Amygdala (tissue), 56 donors: ENCODE results near the gene HELZ.
"Not testable (repeated sequence)": the region's sequence is repeated elsewhere in the genome, so short reads cannot be mapped to it uniquely, and the experiment has no call there.

Source experiments
- DNase-seq, 56 donors: peaks; one replicate each; lab custom pipeline; 2025; lab: John Stamatoyannopoulos, UW

HELZ gene

DNA sequence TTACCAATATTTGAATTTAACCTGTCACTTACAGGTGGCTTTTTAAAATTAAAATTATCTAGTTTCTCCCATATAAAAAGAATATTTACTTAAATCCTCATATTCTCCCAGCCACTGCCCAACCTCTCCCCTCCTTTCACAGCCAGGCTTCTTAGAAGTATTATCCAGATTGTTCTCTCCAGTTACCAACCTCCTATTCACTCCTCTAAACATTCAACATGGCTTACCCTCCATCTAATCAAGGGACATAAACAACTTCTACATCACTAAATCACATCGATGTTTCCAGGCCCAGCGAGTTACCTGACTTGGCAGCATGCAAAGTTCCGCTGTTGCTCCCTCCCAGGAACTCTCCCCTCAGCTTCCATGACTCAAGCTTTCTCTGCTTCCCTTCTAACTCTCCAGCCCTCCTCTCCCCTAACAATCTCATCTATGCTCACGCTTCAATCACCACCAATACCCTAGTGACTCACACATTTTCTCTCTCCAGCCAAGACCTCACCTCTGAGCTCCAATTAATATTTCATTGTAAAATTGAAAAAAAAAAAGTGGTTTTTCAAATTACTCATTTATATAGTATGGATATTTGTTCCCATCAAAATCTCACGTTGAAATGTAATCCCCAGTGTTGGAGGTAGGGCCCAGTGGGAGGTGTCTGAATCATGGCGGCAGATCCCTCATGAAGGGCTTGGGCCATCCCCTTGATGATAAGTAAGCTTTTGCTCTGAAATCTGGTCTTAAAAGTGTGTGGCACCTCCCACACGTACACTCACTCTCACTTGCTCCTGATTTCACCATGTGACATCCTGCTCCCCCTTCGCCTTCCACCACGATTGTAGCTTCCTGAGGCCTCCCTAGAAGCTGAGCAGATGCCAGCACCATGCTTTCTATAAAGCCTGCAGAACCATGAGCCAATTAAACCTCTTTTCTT, 88.5 kb downstream of the HELZ start:
- DNase-seq, result no peak

DNA sequence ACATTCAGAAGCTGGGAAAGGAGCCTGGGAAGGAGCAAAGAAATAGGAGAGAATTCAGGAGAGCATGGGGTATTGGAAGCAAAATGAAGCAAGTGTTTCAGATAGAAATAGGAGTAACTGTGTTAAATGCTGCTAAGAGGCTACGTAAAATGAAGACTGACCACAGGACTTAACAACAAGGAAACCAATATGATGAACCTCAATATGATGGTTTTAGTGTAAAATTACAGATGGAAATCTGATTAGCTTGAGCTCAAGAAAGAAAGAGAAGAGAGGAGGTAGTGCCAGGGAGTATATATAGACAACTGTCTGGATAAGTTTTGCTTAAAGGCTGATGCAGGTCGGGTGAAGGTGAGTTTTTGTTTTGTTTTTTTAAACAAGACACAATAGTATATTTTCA, 92.2 kb downstream of the HELZ start:
- DNase-seq, result no peak

DNA sequence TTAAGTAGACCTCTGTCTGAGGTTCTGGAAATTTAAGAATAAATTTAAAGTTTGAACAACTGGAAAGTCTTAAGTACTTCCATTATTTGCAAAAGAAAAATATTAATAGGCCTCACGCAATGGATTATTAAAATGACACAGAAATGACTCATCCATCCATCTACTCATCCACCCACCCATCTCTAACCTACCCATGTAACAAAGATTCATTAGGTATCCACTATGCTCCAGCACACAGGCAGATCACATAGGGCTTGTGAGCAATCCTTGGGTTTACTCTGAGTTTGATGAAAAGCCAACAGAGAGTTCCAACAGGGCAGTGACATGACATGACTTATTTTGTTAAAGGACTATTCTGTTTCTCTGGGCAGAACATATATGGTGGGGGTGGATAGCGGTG, 93.3 kb downstream of the HELZ start:
- no peak for DNase-seq

- no peak for DNase-seq
Measured at GRCh38 chr17:67150826-67151225, 94.2 kb downstream of the HELZ start.

DNA sequence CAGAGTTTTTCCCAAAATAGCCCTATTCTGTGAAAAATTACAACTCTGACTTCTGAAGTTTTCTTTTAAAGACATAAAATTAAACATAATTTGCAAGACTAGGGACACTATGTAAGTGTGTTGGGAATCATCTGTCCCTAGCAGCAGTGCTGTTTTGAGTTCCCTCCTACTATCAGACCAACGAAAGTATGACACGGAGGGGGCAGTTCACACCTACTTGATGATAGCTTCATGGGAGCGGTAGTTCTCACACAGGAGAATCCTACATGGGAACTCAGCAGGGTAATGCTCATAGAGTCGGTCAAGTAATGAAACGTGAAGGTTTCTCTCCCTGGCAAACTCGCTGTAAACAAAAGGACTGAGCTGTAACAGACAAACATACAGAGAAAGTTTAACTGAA, 96.6 kb downstream of the HELZ start:
- DNase-seq, result peak in 7 of 56 donors; percentile 1 to 40 (median 18)

DNA sequence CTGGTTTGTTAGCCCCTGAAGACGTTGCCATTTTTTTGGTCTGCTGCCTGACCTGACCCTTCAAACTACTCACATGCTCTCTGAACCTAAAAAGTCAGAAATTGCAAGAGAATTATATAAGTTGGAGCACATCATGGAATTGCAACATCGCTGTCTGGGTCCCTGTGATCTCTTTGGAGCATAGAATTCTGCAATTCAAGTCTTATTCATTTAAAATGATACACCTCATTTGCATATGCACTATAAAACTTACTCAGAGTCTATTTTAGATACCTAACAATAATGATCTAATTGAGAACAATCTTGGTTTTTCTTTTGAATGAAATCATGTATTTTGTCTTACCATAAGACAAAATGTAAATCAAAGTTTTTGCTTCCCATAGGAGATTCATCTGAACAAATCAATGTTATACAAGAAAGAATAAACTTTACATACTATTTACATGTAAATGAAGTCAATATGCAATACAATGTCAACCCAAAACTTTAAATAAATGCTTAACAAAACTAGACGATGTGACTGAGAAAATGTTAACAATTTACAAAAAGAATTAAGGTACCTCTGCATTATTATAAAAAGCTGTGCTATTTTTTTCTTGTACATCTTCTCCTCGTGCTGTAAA, 99.7 kb downstream of the HELZ start:
- no peak for DNase-seq

DNA sequence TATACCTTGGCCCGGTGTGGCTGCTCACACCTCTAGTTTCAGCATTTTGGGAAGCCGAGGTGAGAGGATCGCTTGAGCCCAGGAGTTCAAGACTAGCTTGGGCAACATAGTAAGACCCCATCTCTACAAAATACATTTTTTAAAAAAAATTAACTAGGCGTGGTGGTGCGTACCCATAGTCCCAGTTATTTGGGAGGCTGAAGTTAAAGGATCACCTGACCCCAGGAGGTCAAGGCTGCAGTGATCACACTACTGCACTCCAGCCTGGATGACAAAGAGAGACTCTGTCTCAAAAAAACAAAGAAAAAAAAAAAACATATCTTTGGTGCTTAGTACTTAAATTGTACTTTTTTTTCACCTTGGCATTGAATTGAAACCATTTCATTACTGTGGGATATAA, 101.7 kb downstream of the HELZ start:
- DNase-seq, result no peak

DNA sequence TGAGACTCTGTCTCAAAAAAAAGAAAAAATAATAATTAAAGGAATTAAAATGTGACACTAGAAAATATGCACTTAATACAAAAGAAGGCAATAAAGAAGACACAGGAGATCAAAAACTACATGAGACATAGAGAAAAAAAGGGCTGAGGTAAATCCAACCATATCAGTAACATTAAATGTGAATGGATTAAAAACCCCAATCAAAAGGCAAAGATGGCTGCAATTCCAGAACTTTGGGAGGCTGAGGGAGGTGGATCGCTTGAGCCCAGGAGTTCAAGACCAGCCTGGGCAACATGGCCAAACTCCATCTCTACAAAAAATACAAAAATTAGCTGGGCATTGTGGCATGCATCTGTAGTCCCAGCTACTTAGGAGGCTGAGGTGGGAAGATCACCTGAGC, 103.0 kb downstream of the HELZ start:
- DNase-seq, result not testable (repeated sequence)

DNA sequence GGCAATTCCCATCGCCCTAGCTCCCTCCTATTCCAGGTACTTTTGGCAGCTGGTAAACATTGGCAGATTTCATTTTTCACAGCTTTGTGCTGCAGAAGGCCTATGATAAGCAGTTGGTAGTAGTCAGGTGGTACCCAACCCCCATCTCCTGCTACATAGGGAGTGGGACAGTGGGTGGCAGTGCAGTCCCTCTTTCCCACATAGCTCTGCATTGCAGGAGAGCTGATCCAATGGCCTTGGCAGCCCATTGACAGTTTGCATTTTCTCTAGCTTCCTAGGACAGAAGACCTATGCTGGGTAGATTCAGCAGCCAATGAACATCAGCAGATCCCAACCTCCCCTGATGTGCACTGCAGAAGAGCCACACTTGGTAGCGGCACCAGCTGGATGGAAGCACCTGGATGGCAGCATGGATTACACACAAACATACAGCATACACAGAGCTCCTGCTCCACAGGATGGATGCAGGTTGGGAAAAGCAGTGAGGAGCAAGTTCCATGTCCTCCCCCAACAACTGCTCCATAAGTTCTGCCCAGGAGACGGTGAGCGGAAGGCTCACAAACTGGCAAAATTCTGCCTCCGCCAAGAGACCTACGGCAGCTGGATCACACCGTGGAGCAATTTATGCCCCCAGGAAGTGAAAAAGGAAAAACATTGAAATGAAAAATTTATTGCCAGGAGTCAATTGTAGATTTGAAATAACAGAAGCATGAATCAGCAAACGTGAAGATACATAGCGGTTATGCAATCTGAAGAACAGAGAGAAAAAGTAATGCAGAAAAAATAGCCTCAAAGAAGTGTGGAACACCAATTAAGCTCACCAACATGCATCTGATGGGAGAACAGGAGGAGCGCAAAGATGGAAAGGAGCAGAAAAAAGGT, 105.0 kb downstream of the HELZ start:
- DNase-seq, result peak in 9 of 56 donors; percentile 2 to 51 (median 9)

DNA sequence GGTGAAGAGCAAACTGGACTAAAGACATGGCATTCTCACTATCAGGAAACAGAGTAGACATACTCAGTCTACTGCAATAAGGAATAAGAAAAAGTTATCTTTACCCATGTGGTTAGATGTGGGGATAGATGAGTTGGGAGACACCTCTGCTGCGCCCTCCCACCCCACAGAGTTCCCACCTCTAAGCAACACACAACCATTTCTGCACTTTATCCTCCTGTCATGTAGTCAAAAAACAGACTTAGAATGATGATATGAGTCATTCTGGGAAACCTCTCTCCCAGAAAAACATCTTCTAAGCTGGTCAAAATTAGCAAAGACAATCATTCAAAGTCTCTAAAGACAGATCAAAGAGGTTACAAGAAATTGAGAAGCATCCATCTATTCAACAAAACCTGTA, 105.7 kb downstream of the HELZ start:
- DNase-seq, result no peak

GRCh38 chr17:67138392-67138791, 106.6 kb downstream of the HELZ start:
- peak in 14 of 56 donors; percentile 4 to 50 (median 29) for DNase-seq

GRCh38 chr17:67137860-67138259, 107.1 kb downstream of the HELZ start:
- no peak for DNase-seq

GRCh38 chr17:67137026-67137370, 108.0 kb downstream of the HELZ start:
- no peak for DNase-seq

- DNase-seq, result no peak
Measured at GRCh38 chr17:67136191-67137025, 108.6 kb downstream of the HELZ start.

- DNase-seq, result no peak
Measured at GRCh38 chr17:67133161-67133560, 111.8 kb downstream of the HELZ start.

- DNase-seq, result no peak
Measured at GRCh38 chr17:67132366-67132765, 112.6 kb downstream of the HELZ start.

DNA sequence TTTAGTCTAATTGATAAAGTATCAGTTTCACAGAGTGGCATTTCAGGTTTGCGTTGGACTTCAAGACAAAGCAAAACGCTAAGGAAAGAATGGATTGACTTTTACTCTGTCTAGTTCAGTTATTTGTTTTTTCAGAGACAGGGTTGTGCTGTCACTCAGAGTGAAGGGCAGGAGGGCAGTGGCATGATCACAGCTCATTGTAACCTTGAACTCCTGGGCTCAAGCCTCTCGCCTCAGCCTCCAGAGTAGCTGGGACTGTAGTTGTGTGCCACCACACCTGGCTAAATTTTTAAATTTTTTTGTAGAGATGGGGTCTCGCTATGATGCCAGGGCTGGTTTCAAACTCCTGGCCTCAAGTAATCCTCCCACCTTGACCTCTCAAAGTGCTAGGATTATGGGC, 114.2 kb downstream of the HELZ start:
- no peak for DNase-seq

DNA sequence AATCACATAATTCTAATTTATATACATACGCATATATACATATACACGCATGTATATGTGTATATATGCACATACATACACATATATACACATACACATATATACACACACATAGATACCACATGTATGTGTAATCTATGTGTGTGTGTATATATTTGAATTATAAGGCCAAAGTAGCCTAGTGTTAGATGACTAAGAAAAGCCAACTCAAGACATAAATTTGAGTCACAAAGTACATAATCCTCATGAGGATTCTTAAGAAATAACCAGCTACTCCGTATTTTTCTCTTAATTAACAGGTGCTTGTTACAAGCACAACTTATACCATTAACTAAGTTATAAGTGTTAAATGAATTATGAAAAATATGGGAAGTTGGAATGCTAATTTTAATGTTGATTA, 115.7 kb downstream of the HELZ start:
- DNase-seq, result no peak

DNA sequence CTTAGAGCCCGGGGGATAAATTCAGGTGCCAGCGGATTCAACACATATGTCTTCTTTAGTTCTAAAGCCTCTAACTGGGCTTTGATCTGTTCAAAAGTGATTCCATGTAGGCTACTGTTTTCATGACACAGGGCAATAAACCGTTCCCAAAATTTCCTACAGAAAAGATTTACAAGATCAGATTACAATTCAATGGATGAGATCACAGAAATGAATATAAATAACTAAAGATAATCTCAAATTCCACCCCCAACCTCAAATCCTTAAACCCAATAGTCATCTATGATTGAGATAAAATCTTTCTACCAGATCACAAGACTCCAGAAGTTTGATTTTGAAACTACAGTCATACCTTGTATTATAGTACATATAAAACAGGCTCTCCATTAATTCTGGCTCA, 116.3 kb downstream of the HELZ start:
- no peak for DNase-seq

DNA sequence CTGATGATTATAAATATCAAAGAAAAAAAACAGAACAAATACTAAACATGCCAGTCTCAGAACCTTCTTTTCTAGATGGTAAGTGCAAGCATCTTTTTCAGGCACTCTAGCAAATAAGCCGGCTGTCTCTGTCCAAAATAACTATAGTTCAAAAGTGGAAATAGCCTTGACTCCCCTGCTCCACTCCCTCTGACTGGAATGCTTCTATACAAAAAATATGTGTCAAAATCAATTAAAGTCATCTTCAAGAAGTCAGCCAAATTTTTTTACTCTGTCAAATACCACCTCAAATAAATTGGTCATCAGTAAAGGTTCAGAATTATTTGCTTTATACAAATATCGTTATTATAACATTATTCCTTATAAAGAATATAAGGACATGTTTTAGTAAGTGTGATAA, 117.1 kb downstream of the HELZ start:
- DNase-seq, result no peak
